Colonic mucosa (tissue), 4 donors: Measurements from ENCODE around the gene HSD17B3. TPM values are rescaled to one million over a fixed set of nuclear protein-coding genes. Genes with fewer than 3 reads are reported as not detected.
"Not testable (repeated sequence)": the region's sequence is repeated elsewhere in the genome, so short reads cannot be mapped to it uniquely, and the experiment has no call there.

ENCODE experiments used
- DNase-seq: peaks from one replicate; pipeline ENCODE4 v3.0.0-alpha.2; 2020
- H3K27ac ChIP-seq: fragments of 200-600 bp; one replicate; pipeline ENCODE4 v1.8.0; 2021
- H3K27me3 ChIP-seq: fragments of 200-600 bp; one replicate; pipeline ENCODE4 v1.8.0; 2021
- H3K36me3 ChIP-seq: fragments of 200-600 bp; one replicate; pipeline ENCODE4 v1.8.0; 2021
- H3K4me1 ChIP-seq: fragments of 200-600 bp; one replicate; pipeline ENCODE4 v1.8.0; 2021; ENCODE audit warnings: mild to moderate bottlenecking
- H3K4me3 ChIP-seq: fragments of 200-600 bp; one replicate; pipeline ENCODE4 v1.8.0; 2021
- H3K9ac ChIP-seq, 2 donors: one replicate each; pipeline ENCODE4 v1.7.0; 2013; ENCODE audit warnings: control low read depth in 2 of 2, low read depth in 2 of 2, low read length in 2 of 2
- H3K9me3 ChIP-seq: fragments of 200-600 bp; one replicate; pipeline ENCODE4 v1.8.0; 2021
- CTCF ChIP-seq: fragments of 200-600 bp; IDR thresholded peaks from one replicate; pipeline ENCODE4 v1.8.0; 2022; ENCODE audit warnings: antibody characterized with exemption, mild to moderate bottlenecking
- intact Hi-C: fragments of 100-400 bp; cut with DNase I; formaldehyde crosslinking; loops from one replicate; pipeline ENCODE4 v1.14.1; 2022
- total RNA-seq, 2 donors: library from RNA; stranded (reverse); fragmentation: NEBNext Ultra II Directional in 1 of 2; extraction: Animal tissue kit (Norgen Biotek cat#: 25700) in 1 of 2; gene quantifications; one replicate each; pipeline ENCODE4 v1.2.1, GENCODE V29; 2021
- donor health status: healthy.
- donor health status: DM: no; HTN: no; CAD: no.
- donor health status: DM: no; HTN: no; CAD: no.

Gene HSD17B3
- total RNA-seq, 2 donors from 2014 or later = not detected

DNA sequence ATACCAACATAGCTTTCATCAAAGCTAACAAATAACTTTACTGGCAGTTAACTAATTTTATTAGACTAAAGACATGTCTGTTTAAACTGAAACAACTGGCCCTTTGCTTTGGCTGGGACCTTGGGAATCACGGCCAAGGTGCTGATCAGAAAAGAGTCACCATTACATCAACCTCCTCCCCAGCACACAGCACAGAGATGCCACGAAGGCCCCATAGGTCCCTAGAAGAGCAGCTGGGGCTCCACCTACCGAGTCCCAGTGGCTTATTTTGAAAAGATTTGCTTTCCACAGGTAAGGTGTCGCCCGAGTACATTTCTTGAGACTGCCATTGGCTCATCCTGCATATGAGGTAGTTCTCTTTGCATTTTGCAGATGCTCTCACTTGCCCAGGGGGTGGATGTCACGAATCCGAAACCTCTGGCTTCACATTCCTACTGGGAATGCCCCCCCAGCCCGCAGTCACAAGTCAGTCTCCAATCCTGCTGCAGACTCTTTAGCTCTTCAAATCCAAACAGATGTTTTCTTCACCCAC lies 18.8 kb upstream of the HSD17B3 start:
- no peak overlapping the region for H3K4me3 ChIP-seq
- H3K36me3 ChIP-seq = no peaks in the 10 kb centered on the region
- no peaks in the 10 kb centered on the region for H3K9me3 ChIP-seq
- no peaks in the 10 kb centered on the region for H3K27me3 ChIP-seq
- intact Hi-C loops = loop anchor here (10.0 kb wide), 1 partner anchor 124 kb away; no protein-coding TSS in a partner anchor
- DNase-seq = no peak
- no peak overlapping the region for H3K27ac ChIP-seq
- no peaks in the 10 kb centered on the region for H3K4me1 ChIP-seq
- TF ChIP-seq CTCF = no peak
- H3K9ac ChIP-seq = no peak overlapping the region

DNA sequence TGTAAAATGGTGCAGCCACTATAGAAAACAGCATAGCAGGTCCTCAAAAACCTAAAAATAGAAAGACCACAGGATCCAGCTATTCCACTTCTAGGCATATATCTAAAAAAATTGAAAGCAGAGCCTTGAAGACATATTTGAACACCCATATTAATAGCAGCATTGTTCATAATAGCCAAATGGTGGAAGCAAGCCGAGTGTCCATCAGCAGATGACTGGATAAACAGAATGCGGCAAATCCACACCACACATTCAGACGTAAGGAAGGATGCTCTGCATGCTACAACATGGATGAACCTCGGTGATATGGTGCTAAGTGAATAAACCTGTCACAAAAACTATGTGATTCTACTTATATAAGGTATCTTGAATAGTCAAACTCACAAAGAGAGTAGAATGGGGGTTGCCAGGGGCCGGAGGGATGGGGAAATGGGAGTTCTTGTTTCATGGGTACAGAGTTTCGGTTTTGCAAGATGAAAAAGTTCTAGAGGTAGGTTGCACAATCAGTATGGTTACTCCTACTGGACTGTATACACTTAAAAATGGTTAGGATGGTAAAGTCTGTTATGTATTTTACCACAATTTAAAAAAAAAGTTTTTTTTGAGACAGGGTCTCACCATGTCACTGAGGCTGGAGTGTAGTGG lies 17.1 kb upstream of the HSD17B3 start:
- Histone ChIP-seq H3K4me3 (no peak overlapping the region), H3K9me3 (no peaks in the 10 kb centered on the region), H3K4me1 (no peaks in the 10 kb centered on the region), H3K27me3 (no peaks in the 10 kb centered on the region), H3K9ac (no peak overlapping the region), H3K36me3 (no peaks in the 10 kb centered on the region), H3K27ac (no peak overlapping the region)
- intact Hi-C loops = no loop called here
- no peak for DNase-seq
- TF ChIP-seq CTCF = no peak

DNA sequence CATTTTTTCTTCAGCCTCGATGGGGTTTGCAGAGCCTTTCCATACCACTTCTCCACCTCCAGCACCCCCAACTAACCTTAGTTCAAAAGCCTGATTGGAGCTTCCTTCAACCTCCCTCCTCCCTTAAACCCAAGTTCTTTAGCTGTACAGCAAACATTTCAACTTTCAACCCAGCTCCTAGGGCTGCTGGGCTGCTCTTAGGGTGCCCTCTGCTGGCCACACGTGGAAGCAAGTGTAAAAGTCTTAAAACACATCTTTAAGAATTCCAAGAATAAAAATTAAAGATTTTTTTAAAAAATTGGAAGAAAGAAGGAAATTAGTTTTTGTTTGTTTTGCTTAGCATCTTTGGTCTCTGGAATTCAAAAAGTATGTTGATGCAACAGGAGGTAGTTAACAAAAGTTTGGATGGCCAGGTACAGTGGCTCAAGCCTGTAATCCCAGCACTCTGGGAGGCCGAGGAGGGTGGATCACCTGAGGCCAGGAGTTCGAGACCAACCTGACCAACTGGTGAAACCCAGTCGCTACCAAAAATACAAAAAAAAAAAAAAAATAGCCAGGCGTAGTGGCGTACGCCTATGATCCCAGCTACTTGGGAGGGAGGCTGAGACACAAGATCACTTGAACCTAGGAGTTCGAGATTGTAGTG lies 15.5 kb upstream of the HSD17B3 start:
- no peak overlapping the region for H3K27ac ChIP-seq
- H3K9me3 ChIP-seq = no peaks in the 10 kb centered on the region
- no peaks in the 10 kb centered on the region for H3K4me1 ChIP-seq
- no peaks in the 10 kb centered on the region for H3K36me3 ChIP-seq
- H3K27me3 ChIP-seq = no peaks in the 10 kb centered on the region
- no peak overlapping the region for H3K4me3 ChIP-seq
- no peak overlapping the region for H3K9ac ChIP-seq
- peak; percentile 41 for DNase-seq
- peak; percentile 83 for TF ChIP-seq CTCF
- intact Hi-C loops = loop anchor here (2.0 kb wide), 1 partner anchor 85 kb away; no protein-coding TSS in a partner anchor

- no peak overlapping the region for H3K9ac ChIP-seq
- H3K4me1 ChIP-seq = no peaks in the 10 kb centered on the region
- intact Hi-C loops = no loop called here
- no peak for DNase-seq
- H3K4me3 ChIP-seq = no peak overlapping the region
- no peaks in the 10 kb centered on the region for H3K36me3 ChIP-seq
- no peaks in the 10 kb centered on the region for H3K9me3 ChIP-seq
- H3K27me3 ChIP-seq = no peaks in the 10 kb centered on the region
- no peak overlapping the region for H3K27ac ChIP-seq
- TF ChIP-seq CTCF = no peak
These were observed 7.9 kb upstream of the HSD17B3 start for GRCh38 chr9:96309850-96310249.

DNA sequence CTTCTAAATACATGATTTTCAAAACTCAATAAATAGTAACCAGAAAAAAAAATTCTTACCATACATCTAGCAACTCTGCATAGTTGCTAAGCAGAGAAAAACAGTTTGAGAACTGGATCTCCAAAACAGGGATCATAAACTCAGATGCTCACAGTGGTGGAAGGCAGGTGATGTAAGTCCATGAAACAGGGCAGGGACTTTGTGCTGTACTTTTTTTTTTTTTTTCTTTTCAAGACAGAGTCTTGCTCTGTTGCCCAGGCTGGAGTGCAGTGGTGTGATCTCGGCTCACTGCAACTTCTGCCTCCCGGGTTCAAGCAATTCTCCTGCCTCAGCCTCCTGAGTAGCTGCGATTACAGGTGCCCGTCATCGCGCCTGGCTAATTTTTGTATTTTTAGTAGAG lies 5.0 kb upstream of the HSD17B3 start:
- H3K9me3 ChIP-seq, H3K9ac ChIP-seq, DNase-seq, intact Hi-C loops, H3K27ac ChIP-seq, H3K36me3 ChIP-seq, H3K4me1 ChIP-seq, H3K27me3 ChIP-seq, H3K4me3 ChIP-seq: not testable (repeated sequence)

DNA sequence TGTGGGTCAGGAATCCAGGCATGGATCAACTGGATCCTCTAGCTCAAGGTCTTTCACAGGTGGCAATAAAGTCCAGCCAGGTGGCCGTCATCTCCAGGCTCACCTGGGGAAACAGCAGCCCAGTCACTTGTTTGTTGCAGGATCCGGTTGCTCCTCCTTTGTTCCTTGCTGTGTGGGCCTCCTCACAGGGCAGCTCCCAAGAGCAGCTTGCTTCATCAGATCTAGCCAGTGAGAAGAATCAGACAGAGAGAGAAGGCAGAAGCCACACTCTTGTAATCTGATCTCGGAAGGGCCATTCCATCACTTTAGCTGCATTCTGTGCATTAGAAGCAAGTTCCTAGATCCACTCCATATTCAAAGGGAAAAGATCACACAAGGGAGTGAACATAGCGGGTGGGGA lies 3.2 kb upstream of the HSD17B3 start:
- H3K27ac ChIP-seq = no peak overlapping the region
- no peaks in the 10 kb centered on the region for H3K36me3 ChIP-seq
- TF ChIP-seq CTCF = no peak
- intact Hi-C loops = no loop called here
- no peak for DNase-seq
- no peaks in the 10 kb centered on the region for H3K9me3 ChIP-seq
- no peaks in the 10 kb centered on the region for H3K27me3 ChIP-seq
- H3K4me3 ChIP-seq = no peak overlapping the region
- H3K9ac ChIP-seq = no peak overlapping the region
- no peaks in the 10 kb centered on the region for H3K4me1 ChIP-seq
